NCI-H2171 treated with DMSO at 0.1 percent for 48 hours (cell line): ENCODE data around the gene RALGPS1.

Source experiments
- DNase-seq: peaks from one replicate; lab custom pipeline; 2025; lab: John Stamatoyannopoulos, UW

RALGPS1 gene

GRCh38 chr9:127022913-127023660 lies 108.5 kb downstream of the RALGPS1 start:
- no peak for DNase-seq

- no peak for DNase-seq
Measured at GRCh38 chr9:127025042-127025441, 110.5 kb downstream of the RALGPS1 start.

DNA sequence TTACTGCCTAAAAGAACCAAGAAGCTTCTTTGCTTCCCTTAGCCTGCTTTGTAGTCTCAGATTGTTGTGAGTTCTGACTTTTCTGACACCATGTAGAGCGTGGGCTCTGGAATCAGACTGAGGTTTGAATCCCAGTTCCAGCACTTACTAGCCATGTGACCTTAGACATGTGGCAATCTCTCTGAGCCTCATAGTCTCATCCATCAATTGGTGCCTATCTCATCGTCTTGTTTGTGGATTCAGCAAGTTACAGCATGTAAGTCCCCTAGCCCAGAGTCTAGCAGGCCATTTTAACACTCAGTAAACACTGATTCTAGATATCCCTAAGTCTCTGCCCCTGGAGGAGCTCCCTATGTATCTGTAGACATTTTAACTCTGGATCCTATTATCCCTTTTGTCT lies 113.1 kb downstream of the RALGPS1 start:
- DNase-seq: no peak

- DNase-seq: no peak
Measured at GRCh38 chr9:127029548-127029947, 115.0 kb downstream of the RALGPS1 start.

DNA sequence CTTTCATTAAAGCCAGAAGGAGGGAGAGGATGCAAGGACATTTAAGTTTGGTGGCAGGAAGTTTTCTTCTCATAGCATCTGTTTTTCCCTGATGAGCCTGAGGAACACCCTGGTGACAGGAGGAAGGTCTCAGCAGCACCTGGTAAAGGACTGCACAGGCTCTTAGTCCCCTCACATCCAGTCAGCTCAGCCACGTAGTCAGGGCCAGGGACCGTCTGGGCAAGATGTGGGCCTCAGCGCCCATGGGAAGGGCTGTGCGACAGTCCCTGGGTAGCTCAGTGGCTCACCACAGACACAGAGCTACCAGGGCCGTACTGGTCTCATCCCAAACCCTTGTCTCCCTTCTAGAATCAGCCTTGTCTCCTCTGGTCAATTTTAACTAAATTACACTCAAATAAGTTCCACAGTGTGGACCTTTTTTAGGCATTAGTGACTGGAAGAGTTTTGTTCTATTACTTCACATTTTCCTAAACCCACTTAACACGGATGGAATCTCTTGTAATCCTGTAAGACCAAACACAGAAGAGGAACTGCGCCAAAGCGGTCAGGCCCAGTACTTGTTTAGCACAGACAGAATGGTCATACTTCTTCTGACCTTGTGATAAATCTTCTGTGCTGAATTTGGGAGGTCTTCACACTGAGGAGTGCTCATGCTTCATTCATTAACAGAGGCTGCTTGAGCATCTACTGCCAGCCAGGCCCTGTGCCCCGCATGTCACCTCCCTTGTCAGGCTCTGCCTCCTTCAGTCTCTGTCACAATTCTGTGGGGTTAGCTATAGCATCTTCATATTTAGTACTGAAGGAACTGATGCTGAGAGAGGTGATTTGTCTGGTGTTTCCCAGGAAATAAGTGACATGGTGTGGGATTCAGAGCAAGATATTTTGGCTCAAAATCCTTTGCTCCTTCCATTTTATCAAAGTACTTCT lies 116.5 kb downstream of the RALGPS1 start:
- no peak for DNase-seq

DNA sequence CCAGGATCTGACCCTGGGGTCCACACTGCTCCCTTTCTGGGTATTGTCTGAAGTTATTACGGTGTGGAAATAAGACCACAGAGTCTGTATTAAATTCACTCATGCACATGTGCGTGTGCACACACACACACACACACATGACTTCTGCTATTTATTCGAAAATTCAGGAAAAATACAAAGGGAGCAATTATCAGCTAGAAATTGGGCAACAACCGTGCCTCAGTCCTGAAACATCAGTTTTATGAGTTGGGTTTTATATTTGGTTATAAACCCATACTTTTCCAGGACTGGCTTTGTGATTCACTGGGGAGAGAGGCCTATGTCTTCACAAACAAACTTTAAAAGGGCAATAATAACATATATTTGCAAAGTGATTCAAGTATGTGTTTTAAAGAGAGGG lies 117.7 kb downstream of the RALGPS1 start:
- DNase-seq: no peak

- DNase-seq: no peak
Measured at GRCh38 chr9:127033061-127033460, 118.5 kb downstream of the RALGPS1 start.

DNA sequence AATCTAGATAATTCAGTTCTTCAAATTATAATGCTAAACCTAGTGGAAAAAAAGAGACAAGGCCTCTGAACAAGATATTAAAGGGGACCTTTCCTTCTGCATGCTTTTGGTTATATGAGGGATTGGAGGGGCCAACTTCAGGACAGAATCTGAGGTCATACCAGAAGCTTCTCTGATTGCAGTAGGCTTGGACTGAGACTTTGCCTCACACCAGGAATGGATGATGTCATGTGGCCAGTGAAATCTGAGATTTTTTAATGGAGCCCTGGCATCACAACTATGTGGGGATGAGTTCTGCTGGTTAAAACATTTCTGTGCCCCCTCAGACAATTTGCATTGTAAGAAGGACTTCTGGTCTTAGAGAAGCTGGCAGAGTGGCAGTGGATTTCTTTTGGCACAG lies 119.2 kb downstream of the RALGPS1 start:
- no peak for DNase-seq

GRCh38 chr9:127034691-127035090 lies 120.1 kb downstream of the RALGPS1 start:
- no peak for DNase-seq

DNA sequence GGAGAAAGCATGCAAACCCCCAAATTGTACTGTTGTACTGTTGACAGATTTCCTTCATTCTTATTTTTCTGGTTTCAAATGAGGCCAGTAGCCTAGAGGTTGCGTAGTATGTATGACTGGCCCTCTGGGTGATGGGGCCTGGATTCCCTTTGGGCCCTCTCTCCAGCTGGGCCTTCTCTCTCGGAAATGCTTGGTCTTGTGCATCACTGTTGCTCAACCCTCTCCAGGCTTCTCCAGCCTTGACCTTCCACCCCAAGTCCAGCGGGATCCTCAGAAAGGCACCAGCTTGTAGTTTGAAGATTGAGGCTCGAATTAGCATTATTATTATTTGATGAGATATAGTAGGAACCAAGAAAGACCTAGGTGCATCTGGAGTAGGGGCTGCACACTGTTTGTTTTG lies 120.8 kb downstream of the RALGPS1 start:
- DNase-seq: no peak

DNA sequence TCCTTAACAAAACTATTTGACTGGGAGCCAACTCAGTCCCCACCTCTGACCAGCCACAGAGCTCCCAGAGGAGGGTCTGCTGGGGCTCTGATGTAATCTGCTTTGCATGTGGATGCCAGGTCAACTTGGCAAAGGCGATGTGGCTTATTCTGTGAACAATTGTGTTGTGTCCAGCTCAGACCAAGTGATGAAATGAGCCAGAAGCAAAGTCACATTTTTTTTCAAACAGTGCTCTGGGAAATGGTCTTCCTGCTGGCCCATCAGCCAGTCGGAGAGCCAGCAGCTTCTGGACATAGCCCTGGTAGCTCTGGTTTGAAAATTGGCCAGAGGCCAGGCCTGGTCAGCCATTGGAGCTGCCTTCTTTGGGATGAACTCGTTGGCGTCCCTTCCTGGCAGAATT lies 121.4 kb downstream of the RALGPS1 start:
- no peak for DNase-seq

DNA sequence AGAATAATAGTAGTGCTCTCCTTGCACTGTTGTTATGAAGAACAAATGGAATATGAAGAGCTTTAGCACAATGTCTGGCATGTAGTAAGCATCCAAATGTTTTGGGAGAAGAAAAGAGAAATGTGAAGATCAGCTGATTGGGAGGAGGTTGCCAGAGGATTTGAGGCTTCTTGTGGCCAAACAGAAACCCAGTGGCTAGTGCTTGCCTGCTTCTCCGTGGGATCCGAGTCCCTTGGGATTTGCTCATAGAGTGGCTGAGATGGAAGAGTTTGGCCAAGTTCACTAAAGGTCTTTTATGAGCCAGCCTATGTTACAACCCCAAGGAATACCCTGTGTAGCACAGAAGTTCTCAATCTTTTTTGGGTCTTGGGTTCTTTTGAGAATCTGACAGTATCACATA lies 121.9 kb downstream of the RALGPS1 start:
- no peak for DNase-seq

DNA sequence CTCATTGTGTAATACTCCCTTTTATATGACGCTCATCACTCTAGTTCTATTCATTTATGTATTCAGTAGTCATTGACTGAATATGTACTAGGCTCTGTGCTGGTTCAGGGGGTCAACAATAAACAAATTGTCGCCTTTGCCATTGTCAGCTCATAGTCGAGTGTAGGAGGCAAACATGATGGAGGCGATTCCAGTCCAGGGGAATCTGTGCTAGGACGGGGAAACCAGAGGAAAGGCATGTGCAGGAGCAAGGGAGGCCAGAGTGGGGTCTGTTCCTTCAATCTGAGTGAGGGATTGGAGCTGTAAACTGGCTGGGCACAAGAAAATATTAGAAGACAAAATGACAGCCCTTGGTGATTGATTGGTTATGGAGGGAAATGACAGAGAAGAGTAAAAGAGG lies 123.9 kb downstream of the RALGPS1 start:
- no peak for DNase-seq

GRCh38 chr9:127039492-127039891 lies 124.9 kb downstream of the RALGPS1 start:
- no peak for DNase-seq

GRCh38 chr9:127045148-127045547 lies 130.6 kb downstream of the RALGPS1 start:
- no peak for DNase-seq

DNA sequence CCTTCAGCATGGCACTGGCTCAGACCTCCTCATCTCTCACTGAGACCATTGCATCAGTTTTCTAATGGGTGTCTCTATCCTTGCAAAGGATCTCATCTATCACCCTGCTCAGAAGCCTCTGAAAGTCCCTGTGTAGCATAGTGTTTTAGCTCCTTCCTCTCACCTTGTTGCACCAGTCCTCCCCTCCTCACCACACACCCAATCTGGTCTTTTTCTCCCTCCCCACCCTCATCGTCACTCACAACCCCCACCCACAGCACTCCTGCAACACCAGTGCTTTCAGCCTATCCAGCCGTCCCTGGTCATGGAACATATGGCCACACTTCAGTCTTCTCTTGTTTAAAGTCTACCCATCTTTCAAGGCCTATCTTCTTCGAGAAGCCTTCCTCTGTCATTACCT lies 133.4 kb downstream of the RALGPS1 start:
- no peak for DNase-seq

- DNase-seq: no peak
Measured at GRCh38 chr9:127049044-127049443, 134.5 kb downstream of the RALGPS1 start.

DNA sequence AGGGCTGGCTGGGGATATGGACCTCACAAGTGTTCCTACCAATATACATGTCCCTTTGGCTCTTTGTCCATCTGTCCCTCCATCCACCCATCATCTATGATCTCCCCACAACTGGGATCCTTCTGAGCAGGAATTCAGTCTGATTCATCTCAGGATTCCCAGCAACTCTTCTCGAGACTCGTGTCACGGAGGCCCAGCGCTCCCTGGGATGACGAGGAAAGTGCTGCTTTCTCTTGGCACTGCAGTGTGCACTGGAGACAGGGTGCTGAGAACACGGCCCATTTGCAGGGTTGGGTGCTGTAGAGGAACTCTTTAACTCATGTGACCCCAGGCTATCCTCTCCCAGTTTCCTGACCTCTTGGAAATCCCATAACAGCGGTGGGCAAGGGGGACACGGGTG lies 135.0 kb downstream of the RALGPS1 start:
- no peak for DNase-seq

- no peak for DNase-seq
Measured at GRCh38 chr9:127050152-127050551, 135.6 kb downstream of the RALGPS1 start.

DNA sequence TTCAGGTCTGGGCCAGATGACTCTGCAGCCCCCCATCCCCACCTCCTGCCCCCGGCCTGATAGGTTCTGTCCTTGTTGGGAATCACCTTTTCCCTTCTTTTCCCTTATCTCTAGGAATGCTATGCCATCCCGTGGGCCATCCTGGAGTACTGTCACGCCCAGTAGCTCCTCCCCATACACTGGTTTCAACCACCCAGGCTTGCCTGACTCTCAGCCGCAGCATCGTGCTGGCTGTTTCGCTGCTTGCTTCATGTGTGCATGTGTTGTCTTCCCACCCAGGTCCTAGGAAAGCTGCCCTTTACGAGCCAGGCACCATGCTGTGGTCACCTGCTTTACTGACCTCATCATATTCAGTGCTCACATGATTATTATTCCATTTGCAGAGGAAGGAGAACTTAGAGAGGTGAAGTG lies 136.0 kb downstream of the RALGPS1 start:
- no peak for DNase-seq

- no peak for DNase-seq
Measured at GRCh38 chr9:127051881-127052595, 137.5 kb downstream of the RALGPS1 start.

- DNase-seq: no peak
Measured at GRCh38 chr9:127053057-127053821, 138.7 kb downstream of the RALGPS1 start.
